Uterus (tissue), 2 donors: ENCODE measurements around the gene CXCR1.

Source experiments
- POLR2A ChIP-seq, 2 donors: fragments of 450-650 bp; IDR thresholded peaks; one replicate each; pipeline ENCODE4 v1.6.1; 2016; ENCODE audit warnings: antibody characterized with exemption in 2 of 2, mild to moderate bottlenecking in 1 of 2, moderate library complexity in 1 of 2
- TF ChIP-seq, protein P1 (sequence below), 4 experiments: fragments of 200-600 bp in 2 of 4; fragments of 450-650 bp in 2 of 4; sonication (generic) in 2 of 4; IDR thresholded peaks; one replicate each; pipeline ENCODE4 v1.5.1; 2016 to 2019; ENCODE audit warnings: antibody characterized with exemption in 4 of 4, mild to moderate bottlenecking in 2 of 4, moderate library complexity in 1 of 4

DNA sequence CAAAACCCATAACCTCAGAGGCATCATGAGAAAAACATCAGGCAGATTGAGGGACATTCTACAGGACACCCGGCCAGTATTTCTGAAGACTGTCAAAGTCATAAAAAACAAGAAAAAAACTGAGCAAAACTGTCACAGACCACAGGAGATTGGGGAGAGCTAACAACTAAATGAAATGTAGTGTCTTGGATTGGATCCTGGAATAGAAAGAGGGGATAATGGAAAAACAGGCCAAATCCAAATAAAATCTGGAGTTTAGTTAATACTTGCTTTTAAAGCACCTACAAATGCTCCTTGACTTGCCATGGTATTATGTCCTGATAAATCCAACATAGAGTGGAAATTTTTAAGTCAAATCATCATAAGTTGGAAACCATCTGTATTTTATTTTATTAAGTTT, 17.6 kb upstream of the CXCR1 start:
- TF ChIP-seq POLR2A (IDR thresholded peaks at IDR 0.05) = no peak
- TF ChIP-seq, protein P1, sequence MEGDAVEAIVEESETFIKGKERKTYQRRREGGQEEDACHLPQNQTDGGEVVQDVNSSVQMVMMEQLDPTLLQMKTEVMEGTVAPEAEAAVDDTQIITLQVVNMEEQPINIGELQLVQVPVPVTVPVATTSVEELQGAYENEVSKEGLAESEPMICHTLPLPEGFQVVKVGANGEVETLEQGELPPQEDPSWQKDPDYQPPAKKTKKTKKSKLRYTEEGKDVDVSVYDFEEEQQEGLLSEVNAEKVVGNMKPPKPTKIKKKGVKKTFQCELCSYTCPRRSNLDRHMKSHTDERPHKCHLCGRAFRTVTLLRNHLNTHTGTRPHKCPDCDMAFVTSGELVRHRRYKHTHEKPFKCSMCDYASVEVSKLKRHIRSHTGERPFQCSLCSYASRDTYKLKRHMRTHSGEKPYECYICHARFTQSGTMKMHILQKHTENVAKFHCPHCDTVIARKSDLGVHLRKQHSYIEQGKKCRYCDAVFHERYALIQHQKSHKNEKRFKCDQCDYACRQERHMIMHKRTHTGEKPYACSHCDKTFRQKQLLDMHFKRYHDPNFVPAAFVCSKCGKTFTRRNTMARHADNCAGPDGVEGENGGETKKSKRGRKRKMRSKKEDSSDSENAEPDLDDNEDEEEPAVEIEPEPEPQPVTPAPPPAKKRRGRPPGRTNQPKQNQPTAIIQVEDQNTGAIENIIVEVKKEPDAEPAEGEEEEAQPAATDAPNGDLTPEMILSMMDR (IDR thresholded peaks at IDR 0.05) = no peak
